ENCODE measurements around the gene KDSR.

KDSR gene

GRCh38 chr18:63303547-63303946 lies 63.5 kb downstream of the KDSR start:
- DNase-seq = no peak

GRCh38 chr18:63302636-63303405 lies 64.2 kb downstream of the KDSR start:
- DNase-seq = no peak

GRCh38 chr18:63302220-63302619 lies 64.8 kb downstream of the KDSR start:
- DNase-seq = no peak

- no peak for DNase-seq
These were observed 65.6 kb downstream of the KDSR start for GRCh38 chr18:63301434-63301833.

GRCh38 chr18:63299837-63300745 lies 66.9 kb downstream of the KDSR start:
- no peak for DNase-seq

GRCh38 chr18:63298400-63299365 lies 68.3 kb downstream of the KDSR start:
- DNase-seq = no peak

GRCh38 chr18:63297687-63298399 lies 69.2 kb downstream of the KDSR start:
- DNase-seq = no peak

- DNase-seq = no peak
These were observed 73.1 kb downstream of the KDSR start for GRCh38 chr18:63293935-63294334.

GRCh38 chr18:63292831-63293683 lies 73.9 kb downstream of the KDSR start:
- DNase-seq = peak in 1 of 2 experiments; percentile 34

- DNase-seq = no peak
These were observed 75.7 kb downstream of the KDSR start for GRCh38 chr18:63291278-63291677.

GRCh38 chr18:63290821-63291200 lies 76.2 kb downstream of the KDSR start:
- peak in 1 of 2 experiments; percentile 28 for DNase-seq

- peak in 1 of 2 experiments; percentile 17 for DNase-seq
These were observed 76.7 kb downstream of the KDSR start for GRCh38 chr18:63290166-63290820.

- no peak for DNase-seq
These were observed 78.7 kb downstream of the KDSR start for GRCh38 chr18:63288311-63288710.

- DNase-seq = no peak
These were observed 79.2 kb downstream of the KDSR start for GRCh38 chr18:63287691-63288220.

GRCh38 chr18:63286926-63287325 lies 80.1 kb downstream of the KDSR start:
- DNase-seq = peak; percentile 13 to 69

GRCh38 chr18:63284827-63285733 lies 81.9 kb downstream of the KDSR start:
- DNase-seq = peak; percentile 58 to 82

- DNase-seq = no peak
These were observed 82.7 kb downstream of the KDSR start for GRCh38 chr18:63284173-63284799.

GRCh38 chr18:63283305-63284094 lies 83.5 kb downstream of the KDSR start:
- DNase-seq = no peak
